T47D (cell line): ENCODE results near the gene CPLX1.

Experiments used
- DNase-seq, 2 experiments: peaks; one replicate each; pipeline versions ENCODE4 v3.0.0 to v3.0.0-alpha.2; 2011 to 2012; ENCODE audit warnings: low read depth in 1 of 2, low spot score in 1 of 2
- JUND ChIP-seq: IDR thresholded peaks from 2 replicates; pipeline ENCODE4 v1.6.1; 2012; ENCODE audit warnings: low read depth
- in situ Hi-C: cut with HindIII; loops from 2 replicates; pipeline ENCODE4 v1.10.0; 2016; ENCODE audit warnings: low sequenced_read_pairs, low pct_unique_long_range_greater_than_20kb

CPLX1 gene

DNA sequence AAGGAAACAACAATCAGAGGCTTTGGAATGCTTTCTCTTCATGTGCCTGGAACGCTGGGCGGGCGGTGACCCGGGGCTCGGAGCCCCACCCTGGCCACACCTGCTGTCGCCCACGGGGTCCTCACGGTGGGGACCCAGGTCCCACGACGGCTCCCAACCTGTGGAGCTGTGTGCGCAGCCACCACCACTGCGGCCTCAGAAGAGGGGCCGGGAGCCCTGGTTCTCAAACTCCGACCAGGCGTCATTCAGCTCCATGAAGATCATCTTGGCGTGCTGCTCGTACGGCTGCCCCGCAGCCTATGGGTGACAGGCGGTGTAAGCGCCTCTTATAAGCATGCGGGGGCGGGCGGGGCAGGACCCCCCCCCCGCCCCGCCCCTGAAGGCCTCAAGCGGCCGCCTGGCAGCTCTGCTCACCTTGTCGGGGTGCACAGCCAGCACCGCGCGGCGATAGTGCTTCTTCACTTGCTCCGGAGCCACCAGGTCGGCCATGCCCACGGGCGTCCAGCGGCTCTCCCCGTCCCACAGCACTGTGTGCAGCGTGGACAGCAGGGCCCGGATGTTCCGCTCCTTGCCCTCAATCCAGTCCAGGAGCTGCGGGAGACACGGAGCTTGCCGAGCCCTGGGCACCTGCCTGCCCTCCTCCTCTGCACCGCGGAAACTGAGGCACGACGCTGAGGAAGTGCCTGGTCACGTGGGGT, 23.7 kb upstream of the CPLX1 start:
- DNase-seq, result no peak
- no peak for TF ChIP-seq JUND
- in situ Hi-C loops, result no loop called here

DNA sequence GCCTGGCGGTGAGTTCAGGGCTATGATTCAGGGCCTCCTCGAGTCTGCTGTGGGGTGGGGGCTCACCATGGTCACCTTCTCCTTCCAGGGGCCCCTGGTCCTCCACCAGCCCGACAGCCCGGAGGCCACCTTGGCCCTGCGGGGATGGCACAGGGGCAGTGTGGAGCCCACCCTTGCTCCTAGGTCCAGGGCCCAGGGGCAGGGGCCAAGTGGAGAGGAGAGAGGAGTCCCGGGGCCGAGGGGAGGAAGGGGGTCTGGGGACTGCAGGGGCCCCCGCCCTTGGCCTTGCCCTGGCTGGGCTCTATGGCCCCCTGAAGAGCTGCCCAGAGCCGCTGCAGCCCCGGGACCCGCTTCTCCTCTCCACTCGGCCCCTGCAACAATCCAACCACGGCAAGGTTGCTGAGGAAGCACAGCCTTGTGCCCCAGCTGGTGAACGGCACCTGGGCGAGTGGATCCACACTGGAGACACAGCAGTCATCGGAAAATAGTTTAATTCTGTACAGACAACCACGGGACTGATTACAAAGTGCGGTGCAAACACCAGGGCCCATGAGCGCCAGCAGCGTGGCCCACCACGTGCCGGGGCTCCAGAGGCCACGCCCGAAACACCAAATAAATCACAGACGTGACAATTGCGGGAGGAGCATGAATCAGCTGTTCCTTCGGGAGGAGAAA, 23.0 kb upstream of the CPLX1 start:
- TF ChIP-seq JUND, result no peak
- in situ Hi-C loops, result no loop called here
- DNase-seq, result no peak

DNA sequence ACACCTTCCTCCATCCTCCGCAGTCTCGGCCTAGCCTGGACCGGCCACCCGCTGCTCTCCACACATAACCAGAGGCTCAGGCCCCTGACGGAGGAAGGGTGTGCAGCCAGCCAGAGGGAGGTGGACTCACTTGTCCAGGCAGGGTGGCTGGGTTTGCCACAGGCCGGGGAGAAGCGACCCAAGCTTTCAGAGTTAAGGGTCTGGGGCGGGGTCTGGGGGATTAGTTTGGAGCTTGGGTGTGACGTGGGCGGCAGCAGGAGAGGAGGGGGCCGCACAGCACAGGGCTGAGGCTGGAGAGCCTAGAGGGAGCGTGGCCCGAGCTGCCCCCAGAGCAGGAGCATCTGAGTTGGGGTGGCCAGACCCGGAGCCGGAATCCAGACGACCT, 22.4 kb upstream of the CPLX1 start:
- TF ChIP-seq JUND, result no peak
- DNase-seq, result no peak
- in situ Hi-C loops, result no loop called here

GRCh38 chr4:845836-846251, 19.9 kb upstream of the CPLX1 start:
- DNase-seq, result no peak
- in situ Hi-C loops, result no loop called here
- no peak for TF ChIP-seq JUND

DNA sequence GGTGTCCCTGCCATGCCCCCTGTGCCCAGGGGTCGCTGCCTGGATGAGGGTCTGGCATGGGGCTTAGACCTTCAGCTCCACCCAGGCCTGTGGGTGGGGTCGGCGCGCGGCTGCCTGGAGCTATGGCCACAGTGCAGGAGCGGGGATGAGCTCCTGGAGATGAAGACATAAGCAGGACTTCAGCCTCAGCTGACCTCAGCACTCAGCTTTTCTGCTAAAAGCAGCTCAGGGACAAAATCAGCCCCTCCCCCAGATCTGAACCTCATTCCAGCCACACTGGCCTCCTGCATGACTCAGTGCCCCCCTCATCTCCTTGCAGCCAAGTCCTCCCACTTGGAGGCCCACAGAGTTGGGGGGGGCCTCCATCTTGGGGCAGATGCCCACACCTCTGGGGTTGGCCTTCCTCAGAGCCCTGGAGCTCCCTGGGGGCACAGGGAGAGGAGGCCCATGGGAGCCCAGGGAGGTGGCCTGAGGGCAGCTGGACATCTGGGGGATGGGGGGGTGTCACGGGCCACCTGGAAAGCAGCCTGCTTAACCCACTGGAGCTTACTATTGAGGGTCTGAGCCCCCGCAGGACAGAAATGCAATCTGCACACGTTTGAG, 19.4 kb upstream of the CPLX1 start:
- no peak for TF ChIP-seq JUND
- no peak for DNase-seq
- in situ Hi-C loops, result no loop called here

GRCh38 chr4:844752-845232, 18.9 kb upstream of the CPLX1 start:
- no peak for DNase-seq

DNA sequence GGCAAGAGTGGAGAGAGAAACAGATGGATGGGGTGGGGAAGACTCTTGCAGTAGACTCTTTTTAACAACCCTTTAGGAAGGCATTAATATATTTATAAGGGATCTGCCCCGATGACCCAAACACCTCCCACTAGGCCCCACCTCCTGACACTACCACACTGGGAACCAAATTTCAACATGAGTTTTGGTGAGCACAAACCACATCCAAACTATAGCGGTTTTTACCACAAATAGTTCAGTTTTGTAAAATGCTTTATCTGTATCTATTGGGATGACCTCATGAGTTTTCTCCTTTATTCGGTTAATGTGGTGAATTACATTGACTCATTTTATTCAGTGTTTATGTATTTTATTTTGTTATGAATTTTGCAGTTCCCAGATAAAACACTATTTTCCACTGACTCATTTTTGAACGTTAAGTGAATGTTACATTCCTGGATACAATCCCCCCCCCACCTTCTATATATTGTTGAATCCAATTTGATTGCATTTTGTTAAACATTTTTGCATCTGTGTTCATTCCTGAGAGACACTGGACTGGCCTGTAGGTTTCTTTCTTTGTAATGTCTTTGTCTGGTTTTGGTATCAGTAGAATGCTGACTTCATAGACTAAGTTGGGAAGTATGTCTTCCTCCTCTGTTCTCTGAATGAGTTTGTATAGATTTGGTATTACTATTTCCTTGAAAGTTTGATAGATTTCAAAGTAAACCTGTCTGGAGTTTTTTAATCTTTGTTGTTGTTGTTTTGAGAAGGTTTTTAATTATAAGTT, 13.9 kb upstream of the CPLX1 start:
- TF ChIP-seq JUND, result no peak
- no peak for DNase-seq
- in situ Hi-C loops, result no loop called here

More at GRCh38 chr4:844752-845232, 18.9 kb upstream of the CPLX1 start:
- TF ChIP-seq JUND, result no peak
- in situ Hi-C loops, result no loop called here

GRCh38 chr4:837772-838171, 11.8 kb upstream of the CPLX1 start:
- in situ Hi-C loops, result no loop called here
- DNase-seq, result no peak
- TF ChIP-seq JUND, result no peak

- no peak for DNase-seq
- no peak for TF ChIP-seq JUND
- in situ Hi-C loops, result no loop called here
Observed at GRCh38 chr4:836750-837301, 10.9 kb upstream of the CPLX1 start.

- no peak for TF ChIP-seq JUND
- no peak for DNase-seq
- in situ Hi-C loops, result no loop called here
Observed at GRCh38 chr4:836003-836511, 10.1 kb upstream of the CPLX1 start.

DNA sequence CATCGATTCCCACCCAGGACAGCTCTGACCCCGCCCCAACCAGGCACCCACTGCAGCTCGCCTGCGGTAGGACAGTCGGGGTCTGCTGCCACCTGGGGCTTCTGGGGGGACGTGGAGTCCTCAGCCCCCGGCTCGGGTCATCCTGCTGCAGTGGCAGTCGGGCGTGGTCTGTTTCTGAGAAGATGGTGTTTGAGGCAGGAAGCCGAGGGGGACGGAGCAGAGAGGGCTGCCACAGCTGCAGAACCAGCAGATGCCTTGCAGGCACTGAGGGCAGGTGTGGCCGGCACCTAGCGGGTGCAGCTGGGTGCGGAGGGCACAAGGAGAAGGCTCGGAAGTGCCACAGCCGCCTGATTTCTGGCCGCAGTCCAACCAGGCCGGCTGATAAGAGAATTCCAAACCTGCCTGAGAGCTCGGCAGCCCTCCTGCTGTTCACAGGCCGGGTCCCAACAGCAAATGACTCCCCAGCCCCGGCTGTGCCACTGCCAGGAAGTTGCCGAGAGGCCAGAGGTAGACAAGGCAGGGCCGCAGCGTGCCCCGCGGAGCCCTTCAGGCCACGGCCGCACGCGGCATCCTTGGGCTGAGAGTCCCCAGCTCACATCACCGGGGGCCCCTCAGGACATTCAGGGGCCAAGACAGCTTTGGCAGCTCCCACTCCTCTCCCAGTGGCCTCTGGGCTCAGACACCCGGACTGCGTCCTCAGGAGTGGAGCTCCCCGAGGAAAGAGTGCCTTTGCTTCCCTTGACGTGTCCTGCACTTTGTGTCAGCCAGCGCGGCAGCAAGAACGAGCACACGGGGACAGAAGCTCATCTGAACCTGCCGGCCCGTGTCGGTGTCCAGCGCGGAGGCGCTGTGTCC, 9.4 kb upstream of the CPLX1 start:
- no peak for DNase-seq
- no peak for TF ChIP-seq JUND
- in situ Hi-C loops, result no loop called here
